Measurements from ENCODE around the gene RAC2.
"Not testable (repeated sequence)": the region's sequence is repeated elsewhere in the genome, so short reads cannot be mapped to it uniquely, and the experiment has no call there.

The RAC2 gene

DNA sequence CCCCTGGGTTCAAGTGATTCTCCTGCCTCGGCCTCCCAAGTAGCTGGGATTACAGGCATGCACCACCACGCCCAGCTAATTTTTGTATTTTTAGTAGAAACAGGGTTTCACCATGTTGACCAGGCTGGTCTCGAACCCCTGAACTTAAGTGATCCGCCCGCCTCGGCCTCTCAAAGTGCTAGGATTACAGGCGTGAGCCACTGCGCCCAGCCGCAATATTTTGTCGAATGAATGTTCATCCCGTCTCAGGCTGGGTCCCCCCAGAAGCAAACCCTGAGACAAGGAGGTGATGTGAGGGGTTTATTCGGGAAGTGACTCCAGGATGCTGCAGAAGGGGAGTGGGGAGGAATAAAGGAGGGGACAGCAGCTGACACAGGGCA lies 10.7 kb downstream of the RAC2 start:
- DNase-seq: not testable (repeated sequence)

DNA sequence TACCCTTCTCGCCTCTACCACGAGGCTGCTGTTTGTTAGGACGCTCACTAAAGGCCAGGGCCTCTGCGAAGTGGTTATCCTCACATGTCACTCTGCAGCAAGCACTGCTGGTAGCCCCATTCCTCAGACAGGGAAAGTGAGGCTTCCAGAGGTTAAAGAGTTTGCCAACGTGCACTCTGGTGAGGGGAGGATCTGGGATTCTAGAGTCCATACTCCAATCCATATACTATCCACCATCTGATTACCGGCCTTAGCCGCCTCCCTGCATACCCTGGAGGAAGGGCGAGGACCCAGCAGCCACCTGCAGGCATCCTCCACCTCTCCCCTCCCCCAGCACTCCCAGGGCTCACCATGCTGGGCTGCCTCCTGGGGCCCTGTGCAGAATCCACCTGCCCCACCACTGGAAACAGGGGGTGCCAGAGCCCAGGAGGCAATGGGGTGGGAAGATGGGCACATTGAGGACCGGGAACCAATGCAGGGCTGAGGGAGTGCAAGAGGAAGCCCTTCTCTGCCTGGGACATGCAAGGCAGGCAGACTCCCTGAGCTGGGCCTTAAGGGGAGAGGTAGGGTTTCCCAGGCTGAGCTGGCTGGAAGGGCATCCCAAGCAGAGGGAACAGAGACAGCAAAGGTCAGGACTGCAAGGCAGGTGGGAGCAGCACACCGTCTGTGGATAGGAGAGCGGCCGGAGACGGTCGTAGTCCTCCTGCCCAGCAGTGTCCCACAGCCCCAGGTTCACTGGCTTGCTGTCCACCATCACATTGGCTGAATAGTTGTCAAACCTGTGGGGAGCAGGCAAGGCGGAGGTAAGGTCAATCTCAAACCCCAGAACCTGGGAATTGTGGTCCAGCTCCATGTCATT lies 11.7 kb downstream of the RAC2 start:
- peak in 1 of 2 donors; percentile 33 for DNase-seq

DNA sequence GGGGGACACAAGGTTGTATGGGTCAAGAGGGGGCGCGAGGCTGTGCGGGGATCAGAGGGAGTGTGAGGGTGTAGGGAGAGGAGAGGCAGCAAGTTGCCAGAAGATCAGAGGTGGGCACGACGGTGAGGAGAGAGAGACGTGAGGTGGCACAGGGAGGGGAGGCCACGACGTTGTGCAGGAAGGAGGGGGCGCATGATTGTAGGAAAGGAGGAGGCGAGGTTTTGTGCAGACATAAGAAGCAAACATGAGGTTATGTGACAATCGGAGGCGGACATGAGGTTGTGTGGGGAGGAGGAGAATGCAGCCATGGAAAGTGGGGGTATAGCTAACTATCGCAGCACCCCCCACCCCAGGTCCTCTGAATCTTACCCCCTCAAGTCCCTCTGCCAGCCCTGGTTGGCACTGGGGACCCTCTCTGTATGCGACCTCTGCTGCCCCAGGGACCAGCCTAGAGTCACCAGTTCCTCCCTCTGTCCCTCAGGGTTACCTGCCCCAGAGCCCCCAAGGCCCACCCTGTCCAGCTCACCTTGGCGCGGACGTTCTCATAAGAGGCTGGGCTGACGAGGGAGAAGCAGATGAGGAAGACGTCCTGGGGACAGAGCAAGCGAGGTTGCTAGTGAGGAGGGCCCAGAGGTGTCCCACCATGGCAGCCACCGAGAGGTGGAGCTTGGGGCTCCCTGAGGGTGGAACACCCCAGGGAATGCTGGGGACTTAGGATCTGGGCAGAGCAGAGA lies 12.5 kb downstream of the RAC2 start:
- DNase-seq: peak in 1 of 2 donors; percentile 55

DNA sequence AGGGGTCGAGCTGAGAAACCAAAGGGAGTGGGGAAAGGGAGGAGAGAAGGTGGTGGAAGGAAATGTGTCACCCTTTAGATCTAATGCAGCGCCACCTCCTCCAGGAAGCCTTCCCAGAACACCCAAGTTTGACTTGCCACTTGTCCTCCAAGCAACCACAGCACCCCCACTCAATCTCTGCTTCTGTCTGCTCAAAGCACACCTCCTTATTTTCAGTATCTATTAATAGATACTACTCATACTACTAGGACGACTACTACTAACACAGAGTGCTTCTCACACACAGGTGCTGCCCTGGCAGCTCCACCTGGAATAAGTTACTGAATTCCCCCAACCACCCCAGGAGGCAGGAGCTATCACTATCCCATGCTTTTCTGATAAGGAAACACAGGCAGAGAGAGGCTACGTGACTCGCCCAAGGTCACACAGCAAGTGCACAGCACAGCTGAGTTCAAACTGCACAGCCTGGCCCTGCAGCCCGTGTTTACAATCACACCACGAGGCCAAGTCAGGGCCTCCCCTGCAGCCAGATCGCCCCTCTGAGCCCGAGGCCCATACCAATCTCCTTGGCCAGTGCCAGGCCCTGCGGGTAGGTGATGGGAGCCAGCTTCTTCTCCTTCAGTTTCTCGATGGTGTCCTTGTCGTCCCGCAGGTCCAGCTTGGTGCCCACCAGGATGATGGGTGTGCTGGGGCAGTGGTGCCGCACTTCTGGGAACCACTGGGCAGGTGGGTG lies 13.2 kb downstream of the RAC2 start:
- DNase-seq: peak; percentile 82 to 84

DNA sequence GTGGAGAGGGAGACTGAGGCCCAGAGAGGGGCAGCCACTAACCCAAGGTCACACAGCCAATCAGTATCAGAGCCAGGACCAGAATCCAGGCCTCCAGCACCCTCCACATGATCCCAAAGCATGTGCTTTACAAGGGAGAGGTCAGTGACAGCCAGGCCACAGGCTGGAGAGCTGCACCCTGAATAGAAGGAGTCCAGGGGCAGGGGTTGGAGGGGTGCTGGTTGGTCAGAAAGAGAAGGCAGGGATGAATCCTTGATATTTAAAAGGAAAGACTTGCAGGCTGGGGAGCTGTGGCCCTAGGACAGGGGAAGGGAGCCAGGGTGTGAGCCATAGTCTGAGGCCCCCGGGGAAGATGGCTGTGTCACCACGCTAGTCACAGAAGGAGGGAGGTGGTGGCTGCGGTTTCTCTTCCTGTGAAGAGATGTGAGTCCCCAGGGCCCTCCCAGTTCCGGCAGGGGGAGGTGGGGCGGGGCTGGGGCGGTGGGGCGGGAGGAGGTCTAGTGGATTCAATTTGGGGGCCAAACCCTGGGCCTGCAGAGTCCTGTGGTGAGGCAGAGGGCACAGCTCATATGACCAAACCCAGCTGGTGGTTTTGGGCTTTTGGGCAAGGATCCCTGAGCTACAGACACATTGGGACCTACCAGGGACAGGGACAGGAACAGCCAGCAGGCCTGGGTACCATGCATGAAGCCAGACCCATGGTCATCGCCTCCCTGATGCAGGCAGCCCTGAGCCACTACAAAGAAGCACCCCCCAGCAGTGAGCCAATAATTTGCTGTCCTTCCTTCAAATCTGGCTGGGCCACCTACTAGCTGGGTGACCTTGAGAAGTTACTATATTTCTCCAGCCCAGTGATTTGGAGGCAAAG lies 14.0 kb downstream of the RAC2 start:
- DNase-seq: peak; percentile 90 to 92

DNA sequence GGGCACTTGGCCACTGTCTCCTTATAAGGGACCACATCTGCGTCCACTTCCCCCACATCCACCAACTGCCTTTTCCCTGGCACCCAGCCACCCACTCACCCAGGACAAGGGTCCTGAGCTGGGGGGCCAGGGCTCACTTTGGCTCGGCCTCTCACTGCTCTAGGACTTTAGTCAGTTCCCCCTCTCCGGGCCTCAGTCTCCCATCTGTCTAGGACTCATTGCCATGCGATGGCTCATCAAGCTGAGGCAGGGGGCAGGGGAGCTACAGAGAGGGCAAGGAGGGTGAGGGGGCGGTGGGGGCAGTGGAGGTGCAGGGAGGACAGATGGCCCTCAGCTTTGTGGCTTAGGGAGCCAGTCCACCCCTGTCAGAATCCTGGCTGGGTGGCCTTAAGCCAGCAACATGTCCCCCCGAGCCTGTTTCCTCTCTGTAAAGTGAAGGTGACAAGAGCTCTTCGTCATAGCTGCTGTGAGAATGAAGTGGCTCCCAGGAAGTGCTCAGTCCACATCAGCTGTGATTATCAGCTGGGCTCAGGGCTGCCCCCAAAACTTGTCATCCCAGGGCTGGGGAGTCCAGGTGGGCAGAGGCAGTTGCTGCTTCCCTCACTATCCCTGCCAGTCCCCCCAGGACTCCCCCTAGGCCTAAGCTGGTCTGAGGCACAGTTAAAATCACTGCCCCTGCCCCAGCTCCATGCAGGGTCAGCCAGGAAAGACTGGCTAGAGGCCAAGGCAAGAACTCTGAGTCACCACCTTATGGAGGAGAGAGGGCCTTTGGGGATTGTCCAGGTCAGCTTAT lies 14.9 kb downstream of the RAC2 start:
- DNase-seq: peak in 1 of 2 donors; percentile 46

DNA sequence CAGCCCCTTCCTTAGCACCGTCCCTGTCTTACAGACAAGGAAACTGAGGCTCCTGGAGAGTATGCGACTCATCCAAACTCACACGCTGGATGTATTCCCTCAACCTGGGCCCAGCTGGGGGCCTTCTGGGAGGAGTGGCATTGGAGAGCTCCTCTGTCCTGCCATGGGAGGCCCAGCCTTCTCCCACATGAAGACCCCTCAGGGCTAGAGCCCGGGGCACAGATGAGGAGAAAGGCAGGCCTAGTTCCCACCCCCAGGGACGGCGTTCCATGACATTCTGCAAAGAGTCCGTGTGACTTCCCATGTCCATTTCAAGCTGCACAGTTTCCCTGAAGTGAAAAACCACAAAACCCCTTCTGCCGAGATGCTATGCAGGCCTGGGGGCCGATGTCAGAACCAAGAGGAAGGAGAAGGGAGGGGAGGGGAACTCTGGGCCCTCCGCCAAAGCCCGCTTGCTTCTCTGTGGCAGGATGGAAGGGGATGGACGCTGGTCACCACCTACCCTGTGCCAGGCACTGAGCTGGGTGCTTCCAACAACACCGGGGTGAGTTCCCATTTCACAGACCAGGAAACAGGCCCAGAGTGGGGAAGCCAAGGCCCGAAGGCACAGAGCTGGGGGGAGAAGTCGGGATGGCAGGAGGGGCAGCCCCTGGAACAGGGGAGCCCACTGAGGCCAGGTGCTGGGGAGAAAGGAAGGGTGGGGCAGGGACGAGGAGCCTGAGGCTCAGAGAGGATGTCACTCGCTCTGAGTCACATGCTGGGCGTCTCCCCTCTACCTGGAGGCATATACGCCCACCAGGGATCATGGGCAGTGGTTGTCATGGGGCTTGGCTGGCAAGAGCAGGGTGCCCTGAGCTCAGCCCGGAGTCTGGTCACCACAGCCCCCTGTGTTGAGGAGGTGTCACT lies 15.7 kb downstream of the RAC2 start:
- DNase-seq: peak in 1 of 2 donors; percentile 52

DNA sequence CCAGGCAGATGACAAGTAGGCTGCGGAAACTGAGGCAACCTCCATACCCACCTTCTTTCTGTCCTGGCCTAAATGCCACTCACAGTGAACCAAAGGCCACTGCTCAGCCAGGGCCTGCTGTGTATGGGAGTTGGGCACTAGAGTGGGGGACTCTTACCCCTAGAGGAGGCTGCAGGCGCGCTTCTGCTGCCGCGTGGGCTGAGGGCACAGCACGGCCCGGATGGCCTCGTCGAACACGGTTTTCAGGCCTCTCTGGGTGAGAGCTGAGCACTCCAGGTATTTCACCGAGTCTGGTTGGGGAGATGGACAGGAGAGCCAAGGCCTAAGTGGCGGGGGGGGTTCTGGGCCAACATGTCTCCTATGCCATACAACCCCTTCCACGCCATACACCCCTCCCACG lies 17.6 kb downstream of the RAC2 start:
- no peak for DNase-seq

DNA sequence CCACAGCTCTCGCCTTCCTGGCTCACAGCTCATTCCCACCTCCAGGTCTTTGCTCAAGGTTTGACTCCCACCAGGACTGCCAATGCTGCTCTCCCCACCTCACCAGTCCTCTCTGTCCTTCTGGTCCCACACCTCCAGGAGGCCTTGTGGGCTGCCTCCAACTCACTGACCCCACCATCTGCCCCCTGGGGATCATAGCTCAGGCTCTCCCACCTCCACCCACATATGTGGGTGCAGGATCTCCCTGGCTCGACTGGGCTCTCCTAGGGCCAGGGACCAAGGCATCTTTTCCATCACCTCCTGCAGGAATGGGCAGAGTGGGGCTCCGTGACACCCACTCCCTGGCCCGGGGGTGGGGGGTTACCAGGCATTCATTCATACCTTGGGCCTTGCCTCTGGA lies 18.0 kb downstream of the RAC2 start:
- no peak for DNase-seq

DNA sequence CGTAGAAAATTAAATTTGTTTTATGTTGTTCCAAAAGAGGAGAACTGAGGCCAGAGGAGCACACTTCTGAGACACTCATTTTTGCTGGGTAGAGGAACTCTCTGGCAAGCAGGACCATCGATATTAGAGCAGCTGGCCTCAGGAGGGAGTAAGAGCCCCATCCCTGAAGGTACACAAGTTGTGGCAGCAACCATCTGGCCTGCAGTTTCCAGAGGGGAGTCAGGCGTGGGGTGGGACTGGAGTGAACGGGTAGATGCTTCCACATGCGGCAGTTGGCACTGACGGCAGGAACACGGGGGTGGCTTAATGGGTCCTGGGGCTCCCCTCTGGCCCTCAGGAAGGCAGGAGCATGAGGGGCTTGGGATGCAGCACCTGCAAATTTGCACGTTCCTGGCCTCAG lies 18.6 kb downstream of the RAC2 start:
- DNase-seq: no peak

DNA sequence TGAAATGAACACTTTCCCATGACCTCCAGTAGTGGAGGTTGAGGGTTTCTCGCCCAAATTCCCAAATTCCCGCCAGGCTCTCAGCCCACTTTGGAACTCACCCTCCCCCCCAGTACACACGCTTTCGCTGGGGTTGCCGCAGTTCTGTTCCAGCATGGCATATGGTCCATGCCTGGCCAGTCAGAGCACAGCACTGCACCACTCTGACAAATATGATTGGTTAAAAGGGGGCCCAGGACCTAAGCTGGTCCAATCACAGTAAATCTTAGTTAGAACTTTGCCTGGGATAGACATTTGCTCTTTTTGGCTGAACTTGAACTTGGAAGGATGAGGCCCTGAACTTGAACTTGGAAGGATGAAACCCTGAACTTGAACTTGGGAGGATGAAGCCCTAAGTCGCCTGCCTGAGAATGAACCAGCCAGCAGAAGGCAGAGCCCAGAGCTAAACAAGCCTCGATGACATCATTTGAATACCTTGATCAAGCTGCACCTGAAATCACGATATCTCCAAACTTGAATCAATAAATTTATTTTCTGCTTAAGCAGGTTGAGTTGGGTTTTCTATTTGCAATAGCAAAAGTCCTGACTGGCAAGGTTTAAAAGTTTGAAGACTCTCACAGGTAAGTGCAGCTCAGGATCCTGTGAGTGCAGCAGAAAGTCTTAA lies 19.2 kb downstream of the RAC2 start:
- DNase-seq: no peak

DNA sequence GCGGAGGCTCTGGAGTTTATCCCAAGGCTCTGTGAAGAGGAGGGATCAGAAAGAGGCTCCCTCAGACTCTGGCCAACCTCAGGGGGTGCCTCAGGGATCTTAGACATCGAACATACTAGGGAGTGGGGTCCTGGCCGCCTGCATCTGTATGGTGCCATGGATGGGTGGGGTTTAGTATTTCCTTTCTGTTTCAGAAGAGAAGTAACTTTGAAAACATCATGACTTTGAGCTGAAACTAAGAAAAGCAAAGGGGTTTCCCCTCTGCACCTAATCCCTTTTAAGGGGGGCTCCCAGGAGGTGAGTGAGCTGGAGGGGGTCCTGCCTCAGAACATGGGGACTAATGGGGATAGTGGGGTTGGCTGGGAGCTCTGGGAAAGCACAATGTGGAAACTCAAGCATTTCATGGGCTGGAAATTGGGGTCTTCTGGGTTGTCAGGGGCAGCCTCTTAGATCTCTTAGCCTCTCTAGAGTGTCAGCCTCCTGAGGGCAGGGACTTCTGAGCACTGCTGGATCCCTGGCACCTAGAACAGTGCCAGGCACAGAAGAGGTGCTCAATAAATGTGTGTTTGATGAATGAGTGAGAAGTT lies 20.0 kb downstream of the RAC2 start:
- DNase-seq: peak in 1 of 2 donors; percentile 36

DNA sequence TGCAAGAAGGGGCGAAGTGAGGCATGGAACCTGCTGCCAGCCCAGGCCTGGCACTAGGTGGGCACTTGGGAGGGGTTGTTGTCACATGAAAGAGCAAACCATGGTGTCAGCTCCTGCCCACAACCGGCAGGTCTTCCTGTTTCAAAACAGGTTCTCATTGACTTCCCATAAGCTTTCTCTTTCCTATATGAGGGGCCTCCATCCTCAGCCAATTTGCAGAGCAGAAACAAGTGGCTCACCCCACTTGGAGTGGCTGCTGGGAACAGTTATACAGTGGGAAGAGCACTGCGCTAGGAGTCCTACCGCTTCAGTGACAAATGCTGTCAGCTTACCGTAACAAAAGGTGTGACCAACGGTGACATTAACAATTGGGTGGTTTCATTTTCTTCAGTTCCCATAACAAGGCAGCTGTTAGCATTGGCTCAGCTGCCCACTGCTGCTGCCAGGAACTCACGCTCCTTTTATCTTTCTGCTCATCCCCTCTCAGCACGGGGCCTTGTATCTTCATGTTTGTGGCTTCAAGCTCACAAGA lies 21.6 kb downstream of the RAC2 start:
- DNase-seq: peak in 1 of 2 donors; percentile 52

DNA sequence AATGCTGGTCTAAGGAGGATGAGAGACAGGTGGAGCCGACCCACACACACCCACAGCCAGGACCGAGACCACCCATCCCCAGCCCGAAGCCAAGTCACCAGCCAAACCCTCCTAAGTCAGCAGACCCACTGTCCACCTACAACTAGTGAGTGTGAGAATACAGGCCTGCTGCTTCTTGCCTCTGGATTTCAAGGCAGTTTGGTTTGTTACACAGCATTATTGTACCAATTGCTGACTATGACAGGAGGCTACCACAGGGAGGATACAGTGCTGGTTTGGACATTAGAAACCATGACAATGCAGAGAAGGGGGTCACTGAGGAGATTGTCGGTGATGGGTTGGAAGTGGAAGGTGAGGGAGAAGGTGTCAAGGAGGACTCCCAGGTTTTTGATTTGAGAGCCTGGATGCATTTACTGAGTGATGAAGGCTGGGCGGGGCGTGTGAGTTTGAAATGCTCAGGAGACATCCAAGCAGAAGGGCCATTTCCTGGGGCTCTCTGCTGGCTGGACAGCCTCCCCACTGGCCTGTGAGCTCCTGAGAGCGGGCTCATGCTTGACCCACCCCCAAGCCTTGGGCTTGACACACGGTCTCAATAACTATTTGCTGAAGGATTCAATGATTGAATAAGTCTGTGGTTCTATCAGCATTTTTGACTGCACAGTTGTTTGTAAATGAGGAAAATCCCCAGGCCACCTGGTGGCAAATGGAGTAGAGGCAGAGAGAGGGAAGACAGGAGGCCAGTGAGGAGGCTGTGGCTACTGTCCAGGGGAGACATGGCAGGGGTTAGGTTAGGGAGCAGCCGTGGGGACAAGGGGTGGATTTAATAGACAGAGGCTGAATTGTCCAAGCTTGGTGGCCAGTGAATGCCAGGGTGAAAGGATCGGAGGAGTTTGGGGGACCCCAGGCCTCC lies 22.4 kb downstream of the RAC2 start:
- peak in 1 of 2 donors; percentile 26 for DNase-seq

DNA sequence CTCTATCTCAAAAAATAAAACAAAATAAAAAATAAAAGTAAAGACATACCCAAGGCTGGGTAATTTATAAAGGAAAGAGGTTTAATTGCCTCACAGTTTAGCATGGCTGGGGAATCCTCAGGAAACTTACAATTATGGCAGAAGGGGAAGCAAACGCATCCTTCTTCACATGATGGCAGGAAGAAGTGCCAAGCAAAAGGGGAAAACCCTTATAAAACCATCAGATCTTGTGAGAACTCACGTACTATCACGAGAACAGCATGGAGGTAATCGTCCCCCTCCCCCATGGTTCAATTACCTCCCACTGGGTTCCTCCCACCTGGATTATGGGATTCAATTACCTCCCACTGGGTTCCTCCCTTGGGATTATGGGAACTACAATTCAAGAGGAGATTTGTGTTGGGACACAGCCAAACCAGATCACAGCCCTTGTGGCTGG lies 23.5 kb downstream of the RAC2 start:
- DNase-seq: no peak

DNA sequence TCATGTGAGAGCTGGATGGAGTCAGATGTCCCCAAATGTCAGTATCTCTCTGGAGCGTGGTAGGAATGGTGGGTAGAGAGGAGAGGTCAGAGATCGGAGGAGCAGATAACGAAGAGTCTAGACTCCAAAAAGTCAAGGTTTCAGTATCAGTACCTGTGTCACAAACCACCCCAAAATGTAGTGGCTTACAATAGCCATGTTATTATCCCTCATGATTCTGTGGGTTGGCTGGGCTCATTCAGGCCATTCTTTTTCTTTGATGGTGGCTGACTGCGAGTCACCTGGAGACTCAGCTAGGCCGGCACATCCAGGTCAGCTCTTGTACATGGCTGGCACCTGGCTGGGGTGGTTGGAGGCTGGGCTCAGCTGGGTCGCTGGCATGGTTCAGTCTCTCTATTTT lies 24.5 kb downstream of the RAC2 start:
- DNase-seq: no peak

DNA sequence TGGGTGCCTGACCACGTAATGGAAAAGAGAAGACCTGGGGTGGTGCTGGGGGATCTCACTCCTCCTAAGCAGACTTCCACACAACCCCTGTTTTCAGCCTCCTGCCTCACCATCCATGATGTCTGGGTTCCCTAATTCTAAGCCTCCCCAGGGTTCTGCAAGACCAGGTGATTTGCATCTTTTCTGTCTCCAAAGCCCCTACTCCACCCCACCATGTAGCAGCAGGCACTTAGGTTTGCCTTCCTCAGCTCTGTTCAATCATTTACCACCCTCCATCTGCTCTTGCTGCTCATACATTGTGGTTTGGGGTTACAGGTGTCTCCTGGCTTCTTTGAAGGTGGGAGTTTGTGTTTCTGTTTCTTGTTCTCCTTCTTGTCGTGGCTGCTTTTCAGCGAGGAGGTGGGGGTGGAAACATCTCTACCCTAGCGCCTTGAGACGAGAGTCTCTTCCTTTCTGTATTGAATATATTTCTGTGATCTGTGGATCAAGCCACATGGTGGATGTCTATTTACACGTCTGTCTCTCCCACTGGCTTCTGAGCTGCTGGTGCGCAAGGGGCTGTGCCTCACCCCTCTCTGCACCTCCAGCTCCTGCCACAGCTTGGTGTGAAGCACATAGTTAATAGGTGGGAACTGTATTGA lies 25.2 kb downstream of the RAC2 start:
- DNase-seq: peak; percentile 69

DNA sequence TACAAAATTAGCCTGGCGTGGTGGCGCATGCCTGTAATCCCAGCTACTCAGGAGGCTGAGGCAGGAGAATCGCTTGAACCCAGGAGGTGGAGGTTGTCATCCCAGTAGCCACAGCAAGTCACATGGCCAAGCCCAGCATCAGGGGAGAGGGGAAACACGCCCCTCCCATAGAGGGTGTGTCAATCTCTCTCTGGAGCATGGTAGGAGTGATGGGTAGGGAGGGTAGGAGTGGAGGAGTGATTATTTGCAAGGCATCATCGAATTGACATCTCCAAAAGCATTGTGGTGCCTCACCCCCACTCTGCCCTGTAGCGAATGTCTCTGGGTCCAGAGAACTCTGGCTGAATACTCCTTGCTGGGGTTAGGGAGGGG lies 25.7 kb downstream of the RAC2 start:
- DNase-seq: peak in 1 of 2 donors; percentile 32
